GM18868 (cell line): Measurements from ENCODE around the gene LONP2.
"Not testable (repeated sequence)": the region's sequence is repeated elsewhere in the genome, so short reads cannot be mapped to it uniquely, and the experiment has no call there.

Experiments
- ATAC-seq: cut with Tn5 transposase; IDR thresholded peaks from one replicate; pipeline ENCODE4 v1.9.1; 2021; ENCODE audit warnings: mild to moderate bottlenecking, moderate library complexity; ENCODE audit not compliant: unreplicated experiment

Gene LONP2

DNA sequence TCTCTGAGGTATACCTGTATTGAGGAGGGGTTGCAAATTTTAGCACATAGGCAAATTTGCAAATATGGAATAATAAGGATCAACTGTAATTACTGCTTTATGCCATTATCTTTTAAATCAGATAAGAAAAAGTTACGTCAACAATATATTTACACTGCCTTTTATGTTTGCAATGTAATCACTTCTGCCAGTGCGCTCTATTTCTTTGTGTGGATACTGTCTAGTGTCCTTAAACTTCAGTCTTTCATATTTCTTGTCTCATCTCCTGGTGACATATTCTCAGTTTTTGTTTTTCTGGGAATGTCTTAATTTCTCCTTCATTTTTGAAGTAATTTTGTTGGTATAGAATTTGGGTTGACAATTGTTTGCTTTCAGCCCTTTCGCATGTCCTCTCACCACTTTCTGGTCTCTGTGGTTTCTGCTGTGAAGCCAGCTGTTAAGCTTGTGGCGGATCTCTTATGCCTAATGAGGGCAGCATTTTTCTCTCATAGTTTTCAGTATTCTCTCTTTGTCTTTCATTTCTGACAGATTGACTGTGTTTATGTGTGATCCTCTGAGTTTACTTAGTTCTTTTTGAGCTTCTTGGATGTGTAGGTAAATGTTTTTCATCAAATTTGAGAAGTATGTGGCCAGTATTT is 40.8 kb downstream of the LONP2 start:
- ATAC-seq: peak; percentile 68

DNA sequence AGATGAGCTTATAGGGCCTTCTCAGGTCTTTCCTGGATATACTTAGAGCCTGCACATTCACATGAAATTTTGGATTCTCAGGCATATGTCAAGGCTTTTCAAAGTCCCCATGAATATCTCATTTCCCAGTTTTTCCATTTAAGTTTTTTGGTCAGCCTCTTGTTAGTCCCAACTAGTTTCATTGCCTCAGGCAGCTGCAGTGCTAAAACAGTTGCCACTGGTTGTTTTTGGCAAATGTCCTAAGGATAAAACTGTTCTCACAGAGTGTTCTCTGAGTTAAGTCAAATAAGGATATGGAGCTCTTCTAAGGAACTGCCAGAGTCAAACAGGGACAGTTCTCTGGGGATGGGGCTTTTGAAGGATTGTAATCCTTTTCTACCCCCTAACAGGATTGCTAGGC is 43.1 kb downstream of the LONP2 start:
- no peak for ATAC-seq

- ATAC-seq: no peak
Measured at GRCh38 chr16:48291303-48291702, 47.2 kb downstream of the LONP2 start.

GRCh38 chr16:48291754-48292153 is 47.7 kb downstream of the LONP2 start:
- ATAC-seq: no peak

- ATAC-seq: no peak
Measured at GRCh38 chr16:48292452-48292851, 48.4 kb downstream of the LONP2 start.

DNA sequence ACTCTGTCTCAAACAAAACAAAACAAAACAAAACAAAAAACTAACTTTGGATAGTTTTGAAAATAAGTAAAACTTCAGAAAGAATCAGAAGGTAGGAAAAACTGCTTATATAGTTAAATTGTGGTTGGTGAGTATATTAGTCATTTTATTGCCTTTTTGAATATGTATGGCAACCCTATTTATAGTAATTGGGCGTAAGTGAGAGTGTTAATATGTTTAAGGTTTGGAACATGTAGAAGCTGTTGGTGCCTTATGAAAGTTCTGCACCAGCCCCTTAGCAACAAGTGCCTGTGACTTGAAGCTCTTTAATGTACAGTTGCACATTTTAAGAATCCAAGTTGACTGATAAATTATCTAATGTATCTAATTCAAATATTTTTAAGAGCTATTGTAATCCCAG is 50.6 kb downstream of the LONP2 start:
- no peak for ATAC-seq

DNA sequence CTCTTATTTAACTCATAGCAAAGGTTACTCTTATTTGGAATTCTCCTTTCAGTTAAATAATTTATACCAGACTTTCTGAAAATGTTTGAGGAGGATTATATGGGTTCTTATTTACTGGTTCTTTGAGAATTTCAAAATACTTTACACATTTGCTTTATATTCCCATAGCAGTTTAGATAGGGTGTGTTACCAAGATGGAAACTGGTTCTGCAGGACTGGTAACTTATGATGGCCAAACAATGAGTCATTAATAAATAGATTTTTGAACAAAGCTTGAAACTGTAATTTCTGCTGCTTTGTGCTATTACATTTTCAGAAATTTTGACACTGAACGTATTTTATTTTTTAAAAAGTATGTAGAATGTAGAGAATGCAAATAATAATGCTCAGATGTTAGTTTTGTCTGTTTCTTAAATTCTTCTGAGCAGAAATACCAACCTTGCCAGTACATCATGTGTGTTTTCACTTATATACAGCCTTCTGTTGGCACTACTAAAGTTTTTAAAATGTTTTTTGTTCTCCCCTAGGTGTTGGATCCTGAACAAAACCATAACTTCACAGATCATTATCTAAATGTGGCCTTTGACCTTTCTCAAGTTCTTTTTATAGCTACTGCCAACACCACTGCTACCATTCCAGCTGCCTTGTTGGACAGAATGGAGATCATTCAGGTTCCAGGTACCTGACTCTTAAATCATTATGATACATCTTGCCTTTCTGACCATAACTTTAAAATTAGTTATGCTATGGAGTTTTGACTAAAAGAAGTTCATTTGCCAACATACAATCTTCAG is 51.6 kb downstream of the LONP2 start:
- no peak for ATAC-seq

- no peak for ATAC-seq
Measured at GRCh38 chr16:48299471-48299870, 55.4 kb downstream of the LONP2 start.

- no peak for ATAC-seq
Measured at GRCh38 chr16:48300391-48300856, 56.3 kb downstream of the LONP2 start.

DNA sequence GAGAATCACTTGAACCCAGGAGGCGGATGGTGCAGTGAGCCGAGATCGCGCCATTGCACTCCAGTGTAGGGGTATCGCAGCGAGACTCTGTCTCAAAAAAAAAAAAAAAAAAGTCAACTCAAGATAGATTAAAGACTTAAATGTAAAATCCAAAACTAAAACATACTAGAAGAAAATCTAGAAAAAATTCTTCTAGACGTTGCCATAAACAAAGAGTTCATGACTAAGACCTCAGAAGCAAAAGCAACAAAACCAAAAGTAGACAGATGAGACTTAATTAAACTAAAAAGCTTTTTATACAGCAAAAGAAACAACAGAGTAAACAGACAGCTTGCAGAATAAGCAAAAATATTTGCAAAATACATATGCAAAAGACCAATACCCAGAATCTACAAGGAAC is 64.4 kb downstream of the LONP2 start:
- ATAC-seq: no peak

- no peak for ATAC-seq
Measured at GRCh38 chr16:48310908-48311641, 67.0 kb downstream of the LONP2 start.

GRCh38 chr16:48313905-48314304 is 69.8 kb downstream of the LONP2 start:
- ATAC-seq: not testable (repeated sequence)

DNA sequence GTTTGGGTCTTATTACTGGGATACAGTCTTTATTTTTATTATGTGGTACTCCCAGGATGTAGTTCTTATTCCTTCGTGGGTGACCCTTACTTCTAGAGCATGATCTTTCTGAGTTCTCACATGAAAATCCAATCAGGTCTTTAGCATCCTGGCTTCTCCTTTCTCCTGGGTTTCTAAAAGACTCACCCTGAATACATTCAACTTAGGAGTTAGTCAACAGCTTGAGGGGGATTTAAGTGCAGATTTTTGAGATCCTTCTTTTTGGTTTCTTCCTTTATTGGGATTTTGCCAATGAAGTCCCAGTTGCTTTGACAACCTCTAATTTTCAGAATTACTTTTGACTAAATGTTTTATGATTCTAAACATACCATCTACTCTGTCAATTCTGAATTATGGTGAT is 72.9 kb downstream of the LONP2 start:
- no peak for ATAC-seq

- no peak for ATAC-seq
Measured at GRCh38 chr16:48317614-48318315, 73.7 kb downstream of the LONP2 start.

- no peak for ATAC-seq
Measured at GRCh38 chr16:48318630-48319029, 74.5 kb downstream of the LONP2 start.

GRCh38 chr16:48321317-48322036 is 77.4 kb downstream of the LONP2 start:
- ATAC-seq: no peak

GRCh38 chr16:48323783-48324775 is 80.0 kb downstream of the LONP2 start:
- no peak for ATAC-seq

DNA sequence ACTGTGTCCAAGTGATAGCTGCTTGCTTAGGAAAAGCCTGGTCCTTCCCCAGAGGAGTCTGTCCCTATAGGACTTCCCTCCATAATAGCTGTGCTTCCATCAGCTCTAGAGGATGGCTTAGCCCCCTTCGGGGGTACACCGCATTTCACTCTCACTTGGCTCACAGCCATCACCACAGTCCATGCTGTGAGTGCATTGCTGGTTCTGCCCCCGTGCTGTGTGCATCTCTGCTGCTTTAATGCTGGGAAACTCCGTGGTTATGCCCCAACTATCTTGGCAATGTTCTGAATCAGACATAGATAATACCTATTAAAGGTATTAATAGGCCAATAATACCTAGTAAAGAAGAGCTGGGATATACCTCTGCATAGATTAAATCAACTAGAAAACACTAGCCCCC is 82.8 kb downstream of the LONP2 start:
- peak; percentile 82 for ATAC-seq

GRCh38 chr16:48329138-48329537 is 85.0 kb downstream of the LONP2 start:
- no peak for ATAC-seq
